ENCODE measurements around the gene CHEK2. TPM values are rescaled to one million over a fixed set of nuclear protein-coding genes. Genes with fewer than 3 reads are reported as not detected.

CHEK2 gene
- total RNA-seq, 2 donors from 2014 or later: 0.66 to 2.1 TPM

GRCh38 chr22:28772633-28773460 lies 31.2 kb upstream of the CHEK2 start, which contains the start of gene CCDC117:
Gene CCDC117 (plus strand): TSS chr22:28772695. CDS start chr22:28772850, 155 bp downstream.
- Histone ChIP-seq H3K27ac (peak within 1 kb of the TSS; percentile 96 to 100 (median 98)), H3K4me1 (peaks cover 22% of the 10 kb centered on the region), H3K27me3 (no peaks in the 10 kb centered on the region), H3K4me3 (peak within 1 kb of the TSS; percentile 61 to 90), H3K9me3 (no peaks in the 10 kb centered on the region), H3K36me3 (replicated peaks in 1 of 2; ENCODE audit: insufficient read depth in 1 of 2, low read depth in 2 of 2) (no peaks in the 10 kb centered on the region)
- ATAC-seq (peak; percentile 96), DNase-seq (peak; percentile 92 to 96 (median 94))
- WGBS, 2 donors: 0 to 1% methylated on average over 8 to 38 of the region's 92 CpGs
- TF ChIP-seq POLR2A (IDR thresholded peaks at IDR 0.05) (peak; percentile 59 to 82 (median 66)), CTCF (IDR thresholded peaks at IDR 0.05) (peak in 6 of 7 experiments; percentile 16 to 52 (median 38))
- intact Hi-C loops (cut with DNase I): no loop called here

GRCh38 chr22:28771195-28771791 lies 29.7 kb upstream of the CHEK2 start:
- Histone ChIP-seq H3K4me3 (no peak overlapping the region), H3K36me3 (replicated peaks in 1 of 2; ENCODE audit: insufficient read depth in 1 of 2, low read depth in 2 of 2) (no peaks in the 10 kb centered on the region), H3K9me3 (no peaks in the 10 kb centered on the region), H3K4me1 (peaks cover 22% of the 10 kb centered on the region), H3K27me3 (no peaks in the 10 kb centered on the region), H3K27ac (no peak overlapping the region)
- intact Hi-C loops (cut with DNase I): no loop called here
- ATAC-seq: no peak
- 46 to 51% methylated on average over 4 to 5 of the region's 5 CpGs for WGBS, 2 donors
- peak in 1 of 4 donors; percentile 29 for DNase-seq
- no peak for TF ChIP-seq CTCF (IDR thresholded peaks at IDR 0.05)

GRCh38 chr22:28769394-28770085 lies 27.9 kb upstream of the CHEK2 start:
- DNase-seq: no peak
- intact Hi-C loops (cut with DNase I): no loop called here
- 79 to 84% methylated on average over 14 of the region's 14 CpGs for WGBS, 2 donors
- Histone ChIP-seq H3K27ac (no peak overlapping the region), H3K36me3 (replicated peaks in 1 of 2; ENCODE audit: insufficient read depth in 1 of 2, low read depth in 2 of 2) (no peaks in the 10 kb centered on the region), H3K4me3 (no peak overlapping the region), H3K4me1 (peaks cover 17% of the 10 kb centered on the region), H3K27me3 (no peaks in the 10 kb centered on the region), H3K9me3 (no peaks in the 10 kb centered on the region)
- TF ChIP-seq CTCF (IDR thresholded peaks at IDR 0.05) (no peak), POLR2A (IDR thresholded peaks at IDR 0.05) (no peak)
- no peak for ATAC-seq

- no peaks in the 10 kb centered on the region for H3K27me3 ChIP-seq
- ATAC-seq (no peak), DNase-seq (no peak)
- WGBS, 2 donors: 82 to 86% methylated on average over 6 of the region's 6 CpGs
- no peaks in the 10 kb centered on the region for H3K9me3 ChIP-seq
- no peak for TF ChIP-seq CTCF (IDR thresholded peaks at IDR 0.05)
- no peak for TF ChIP-seq POLR2A (IDR thresholded peaks at IDR 0.05)
- H3K4me3 ChIP-seq: no peak overlapping the region
- no peak overlapping the region for H3K27ac ChIP-seq
- no peaks in the 10 kb centered on the region for H3K36me3 ChIP-seq (replicated peaks in 1 of 2; ENCODE audit: insufficient read depth in 1 of 2, low read depth in 2 of 2)
- intact Hi-C loops (cut with DNase I): no loop called here
- peaks cover 10% of the 10 kb centered on the region for H3K4me1 ChIP-seq
Observed at GRCh38 chr22:28768701-28769393, 27.2 kb upstream of the CHEK2 start.

All from body of pancreas (tissue), 4 donors.